HG03135 (cell line): ENCODE results near the gene PGGHG.

ENCODE experiments used
- ATAC-seq: cut with Tn5 transposase; IDR thresholded peaks from one replicate; pipeline ENCODE4 v1.9.1; 2021; ENCODE audit warnings: mild to moderate bottlenecking, moderate library complexity; ENCODE audit not compliant: unreplicated experiment

The PGGHG gene

DNA sequence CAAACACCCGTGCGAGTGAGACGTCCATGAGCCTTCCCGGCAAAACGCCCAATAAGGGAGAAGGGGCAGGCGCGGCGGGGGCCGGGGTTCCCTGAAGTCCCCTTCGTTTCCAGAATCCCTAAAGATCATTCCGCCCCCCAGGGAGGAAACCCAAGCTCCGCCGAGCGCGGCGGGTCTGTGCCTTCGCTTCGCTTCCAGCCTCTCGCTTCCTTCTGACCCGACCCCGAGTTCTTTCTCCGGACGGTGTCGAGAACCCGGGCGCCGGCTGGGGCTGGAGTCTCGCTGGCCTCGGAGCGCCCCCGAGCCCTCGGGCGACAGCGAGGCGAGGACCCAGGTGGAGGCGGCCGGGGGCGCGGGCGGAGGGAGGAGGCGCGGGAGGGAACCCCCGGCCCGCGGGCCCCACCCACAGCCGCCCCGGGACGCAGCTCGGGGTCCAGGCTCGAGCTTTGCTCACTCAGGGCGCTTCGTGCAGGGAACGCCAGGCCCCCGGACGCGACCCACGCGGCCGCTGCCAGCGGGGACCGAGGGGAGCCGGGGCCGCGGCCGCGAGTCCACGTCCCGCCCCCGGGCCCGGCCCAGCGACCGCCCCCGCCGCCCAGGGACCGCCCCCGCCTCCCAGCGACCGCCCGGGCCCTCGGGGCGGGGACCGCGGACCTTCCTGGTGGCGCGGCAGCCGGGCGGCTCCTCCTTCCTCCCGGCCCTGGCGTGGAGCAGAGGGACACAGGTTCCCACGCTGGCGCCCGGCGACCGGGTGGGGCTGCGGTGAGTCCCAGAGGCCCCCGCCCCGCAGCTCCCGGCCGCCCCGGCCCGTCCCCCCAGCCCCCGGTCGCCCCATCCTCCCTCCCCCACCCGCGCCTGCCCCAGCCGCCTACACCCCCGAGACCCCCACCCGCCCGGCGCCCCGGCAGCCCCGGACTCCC, at the start of gene PGGHG:
PGGHG (plus strand) TSS at position 649 of the 920 bp plus-strand sequence. CDS start 691 bp downstream, outside the sequence.
- no peak for ATAC-seq

DNA sequence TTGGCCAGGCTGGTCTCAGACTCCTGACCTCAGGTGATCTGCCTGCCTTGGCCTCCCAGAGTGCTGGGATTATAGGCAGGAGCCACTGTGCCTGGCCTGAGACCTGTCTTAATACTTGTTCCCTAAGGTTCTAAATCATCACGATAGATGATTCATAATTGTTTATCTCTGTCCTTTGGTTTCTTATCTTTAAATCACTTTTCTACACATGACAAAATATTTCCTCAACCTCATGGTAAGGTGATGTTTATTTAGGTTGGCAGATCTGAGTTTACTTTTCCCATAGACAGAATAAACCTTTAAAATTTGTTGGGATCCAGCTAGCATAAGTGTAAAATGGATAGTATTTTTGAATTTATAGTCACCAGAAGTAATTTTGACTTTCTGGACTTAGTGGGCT, 48.6 kb upstream of the PGGHG start:
- no peak for ATAC-seq

DNA sequence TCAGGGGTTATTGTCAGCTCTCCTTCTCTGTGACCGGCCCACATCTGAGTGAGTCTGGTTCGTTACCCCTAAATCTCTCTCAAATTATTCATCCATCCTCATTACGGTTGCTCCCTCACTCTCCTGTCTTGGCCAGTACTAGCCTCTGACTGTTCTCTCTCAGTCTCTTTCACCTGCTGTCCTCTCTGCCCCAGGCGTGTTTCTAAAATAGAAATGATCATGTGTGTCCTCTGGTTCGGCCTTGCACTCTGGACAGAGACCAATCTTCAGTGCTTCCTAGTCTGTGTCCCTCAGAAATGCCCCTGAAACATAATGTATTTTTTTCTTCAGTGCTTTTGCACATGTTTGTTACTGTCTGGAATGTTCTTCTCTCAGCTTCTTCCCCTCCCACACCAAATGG, 47.3 kb upstream of the PGGHG start:
- ATAC-seq: no peak

DNA sequence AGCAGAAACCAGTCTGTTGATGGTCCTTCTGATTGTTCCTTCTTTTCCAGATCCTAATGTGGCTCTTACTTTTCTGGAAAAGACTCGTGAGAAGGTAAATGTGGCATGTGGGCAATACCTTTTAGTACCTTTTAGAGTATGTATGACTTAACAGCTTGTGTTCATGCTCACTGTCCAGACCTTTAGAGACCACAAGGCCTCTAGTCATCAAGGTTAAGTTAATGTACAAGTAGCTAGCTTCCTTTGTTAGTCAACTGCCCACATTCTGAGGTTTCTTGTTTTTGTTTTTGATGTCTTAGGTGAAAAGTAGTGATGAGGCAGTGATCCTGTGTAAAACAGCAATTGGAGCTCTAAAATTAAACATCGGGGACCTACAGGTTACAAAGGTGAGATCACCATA, 44.5 kb upstream of the PGGHG start:
- ATAC-seq: no peak

DNA sequence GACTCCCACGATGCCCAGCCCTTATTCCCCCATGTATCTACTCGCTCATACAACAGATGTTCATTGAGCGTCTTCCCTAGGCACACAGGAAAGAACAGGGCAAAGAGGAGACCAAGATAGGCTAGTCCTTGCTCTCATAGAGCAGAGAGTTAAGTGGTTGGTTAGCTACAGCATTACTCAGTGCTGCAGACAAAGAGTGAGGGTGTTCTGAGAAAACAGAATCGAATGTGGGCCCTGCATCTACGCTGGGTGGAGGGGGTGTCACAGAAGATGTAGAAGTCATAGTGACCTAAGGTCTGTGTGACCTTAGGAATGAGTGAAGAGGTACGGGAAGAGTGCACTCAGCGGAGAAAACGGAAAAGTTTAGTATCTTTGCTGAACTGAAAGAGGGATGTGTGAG, 39.9 kb upstream of the PGGHG start:
- ATAC-seq: no peak

DNA sequence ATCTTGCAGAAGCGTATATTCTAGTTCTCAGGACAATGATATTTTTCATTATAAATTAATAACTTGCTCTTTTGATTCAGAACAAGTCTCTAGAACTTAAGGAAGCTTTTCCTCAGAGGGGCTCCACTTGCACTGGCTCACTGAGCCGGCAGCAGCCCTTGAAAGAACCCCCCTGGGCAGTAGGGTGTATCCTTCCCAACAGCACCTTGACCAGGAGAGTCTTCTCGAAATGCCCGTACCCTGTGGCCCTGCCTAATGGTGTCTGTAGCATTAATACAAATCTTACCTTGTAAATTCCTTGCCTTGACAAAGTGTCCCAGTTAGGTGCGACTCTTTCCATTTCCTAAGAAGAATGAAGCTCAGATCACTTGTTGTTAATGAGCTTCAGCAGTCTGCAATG, 38.7 kb upstream of the PGGHG start:
- ATAC-seq: no peak

DNA sequence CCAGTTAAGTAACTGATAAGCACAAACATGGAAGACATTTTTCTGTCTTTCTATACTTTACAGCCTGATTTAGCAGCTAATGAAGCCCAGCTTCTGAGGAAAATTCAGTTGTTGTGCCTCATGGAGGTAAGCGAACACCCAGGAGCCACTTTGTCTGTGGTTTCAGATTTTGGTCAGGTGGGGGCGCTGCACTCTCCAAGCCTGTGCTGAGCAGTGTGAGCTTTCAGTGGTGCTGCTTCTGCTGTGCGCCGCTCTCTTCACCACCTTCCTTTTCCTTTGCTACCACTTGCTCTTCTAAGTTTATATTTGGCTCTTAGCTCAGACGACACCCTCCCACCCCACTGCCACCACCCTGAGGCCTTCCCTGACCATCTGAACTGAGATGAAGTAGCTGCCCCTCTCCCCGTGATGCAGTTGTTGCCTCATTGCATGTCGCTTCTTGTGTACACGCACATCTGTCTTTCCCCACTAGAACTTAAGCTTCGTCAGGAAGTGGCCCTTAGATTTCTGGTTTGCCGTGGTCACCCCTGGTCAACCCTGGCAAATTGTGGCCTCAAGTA, 38.1 kb upstream of the PGGHG start:
- no peak for ATAC-seq

DNA sequence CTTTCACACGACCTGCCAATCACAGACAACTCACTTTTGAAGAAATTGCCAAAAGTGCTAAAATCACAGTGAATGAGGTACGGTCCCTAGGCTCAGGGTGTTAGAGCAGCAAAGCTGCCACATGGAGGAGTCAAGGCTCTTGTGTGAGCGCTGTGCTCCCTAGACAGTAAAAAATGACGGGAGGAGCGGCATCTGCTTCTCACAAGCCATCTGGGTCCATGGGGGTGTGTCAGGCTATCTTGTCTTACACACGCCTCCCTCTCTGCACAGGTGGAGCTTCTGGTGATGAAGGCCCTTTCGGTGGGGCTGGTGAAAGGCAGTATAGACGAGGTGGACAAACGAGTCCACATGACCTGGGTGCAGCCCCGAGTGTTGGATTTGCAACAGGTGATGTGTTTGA, 37.4 kb upstream of the PGGHG start:
- ATAC-seq: no peak

DNA sequence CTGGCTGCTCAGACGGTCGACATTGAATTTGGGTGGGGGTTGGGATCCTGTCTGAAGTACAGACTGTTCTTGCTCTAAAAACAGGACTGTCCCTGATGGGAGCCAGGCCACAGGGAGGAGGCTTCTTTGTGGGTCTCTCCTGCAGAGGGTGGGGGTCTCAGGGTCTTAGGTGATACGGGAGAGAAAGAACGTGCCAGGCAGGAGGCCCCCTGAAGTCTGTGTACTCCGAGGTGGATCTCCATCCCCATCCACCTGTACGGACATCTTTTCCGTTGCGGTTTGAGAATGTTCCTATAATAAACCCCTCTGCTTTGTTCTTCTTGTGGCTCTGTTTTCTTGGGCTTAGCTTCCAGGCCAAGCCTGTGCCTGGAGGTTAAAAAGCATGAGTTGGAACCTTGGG, 36.3 kb upstream of the PGGHG start:
- no peak for ATAC-seq

DNA sequence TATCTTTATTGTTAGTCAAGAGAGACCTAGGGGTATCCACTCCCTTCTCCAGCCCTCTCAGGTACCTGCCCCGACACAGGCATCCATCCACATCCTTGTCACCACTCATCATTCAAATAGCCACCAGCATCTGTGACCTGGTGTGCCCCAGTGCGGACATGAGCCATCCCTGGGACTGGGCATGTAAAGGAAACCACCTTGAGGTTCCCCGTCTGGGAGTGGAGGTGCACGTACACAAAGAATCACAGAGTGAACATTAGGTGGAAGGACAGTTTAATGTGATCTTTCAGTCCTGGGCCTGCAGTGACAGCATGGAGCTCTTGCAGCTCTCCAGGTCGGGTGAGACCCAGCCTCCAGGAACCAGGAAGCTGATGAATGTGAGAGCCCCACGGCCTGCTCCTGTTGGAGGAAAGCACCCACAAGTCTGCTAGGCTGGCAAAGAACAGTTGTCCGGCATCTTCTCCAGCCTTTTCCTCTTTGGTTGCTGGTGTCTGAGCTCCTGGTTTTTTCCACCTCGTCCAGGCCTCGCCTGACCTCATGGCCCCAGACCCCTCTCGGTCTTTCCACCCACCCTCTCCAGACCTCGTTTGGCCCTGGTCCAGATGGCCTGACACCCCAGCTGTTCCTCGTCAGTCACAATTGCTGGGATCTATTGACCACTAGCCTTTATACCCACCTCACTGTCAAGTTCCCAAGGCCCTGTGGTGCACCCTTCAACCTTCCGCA, 35.6 kb upstream of the PGGHG start:
- no peak for ATAC-seq

DNA sequence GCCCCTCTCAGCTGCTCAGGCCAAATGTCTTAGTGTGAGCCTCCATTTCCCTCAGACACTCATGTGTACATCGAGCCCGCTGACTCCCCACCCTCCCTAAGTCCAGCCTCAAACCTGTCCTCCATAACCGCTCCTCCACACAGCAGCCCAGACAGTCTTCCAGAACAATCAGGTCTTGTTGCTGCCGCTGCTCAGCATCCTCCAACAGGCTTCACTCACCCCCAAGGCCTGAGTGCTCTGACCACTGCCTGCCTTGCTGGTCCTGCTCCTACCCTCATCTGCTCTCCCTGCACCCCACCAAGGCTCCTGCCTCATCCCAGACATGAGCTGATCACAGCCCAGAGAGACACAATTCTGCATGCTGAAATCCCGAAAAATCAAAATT, 35.0 kb upstream of the PGGHG start:
- no peak for ATAC-seq

DNA sequence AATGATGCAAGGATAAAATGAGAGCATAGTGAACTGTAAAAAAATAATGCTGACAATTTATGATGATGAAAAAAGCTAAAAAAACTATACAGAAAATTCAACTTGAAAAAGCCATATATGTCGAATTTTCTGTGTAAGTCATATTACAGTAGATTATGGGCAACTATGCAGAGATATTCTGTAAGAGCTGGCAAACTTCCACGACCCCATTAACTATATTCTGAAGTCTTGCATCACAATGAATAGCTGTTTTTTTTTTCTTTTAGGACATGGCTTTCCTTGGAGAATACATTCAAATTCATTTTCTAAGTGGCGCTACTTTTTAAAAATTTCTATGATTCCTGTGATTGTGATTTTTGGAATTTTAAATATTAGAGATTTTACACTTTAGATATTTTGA, 33.8 kb upstream of the PGGHG start:
- no peak for ATAC-seq

DNA sequence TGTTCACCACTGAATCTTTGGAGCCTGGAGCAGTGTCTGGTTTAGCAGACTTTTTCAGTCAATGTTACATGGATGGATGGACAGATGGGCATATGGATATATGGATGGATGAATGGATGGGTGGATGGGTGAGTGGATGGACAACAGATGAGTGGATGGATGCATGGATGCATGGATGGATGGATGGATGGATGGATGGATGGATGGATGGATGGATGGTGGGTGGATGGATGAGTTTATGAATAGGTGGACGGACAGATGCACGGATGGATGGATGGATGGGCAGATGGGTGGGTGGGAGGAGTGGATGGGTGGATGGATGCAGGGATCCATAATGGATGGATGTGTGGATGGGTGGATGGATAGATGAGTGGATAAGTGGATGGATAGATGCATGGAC, 33.1 kb upstream of the PGGHG start:
- ATAC-seq: no peak

DNA sequence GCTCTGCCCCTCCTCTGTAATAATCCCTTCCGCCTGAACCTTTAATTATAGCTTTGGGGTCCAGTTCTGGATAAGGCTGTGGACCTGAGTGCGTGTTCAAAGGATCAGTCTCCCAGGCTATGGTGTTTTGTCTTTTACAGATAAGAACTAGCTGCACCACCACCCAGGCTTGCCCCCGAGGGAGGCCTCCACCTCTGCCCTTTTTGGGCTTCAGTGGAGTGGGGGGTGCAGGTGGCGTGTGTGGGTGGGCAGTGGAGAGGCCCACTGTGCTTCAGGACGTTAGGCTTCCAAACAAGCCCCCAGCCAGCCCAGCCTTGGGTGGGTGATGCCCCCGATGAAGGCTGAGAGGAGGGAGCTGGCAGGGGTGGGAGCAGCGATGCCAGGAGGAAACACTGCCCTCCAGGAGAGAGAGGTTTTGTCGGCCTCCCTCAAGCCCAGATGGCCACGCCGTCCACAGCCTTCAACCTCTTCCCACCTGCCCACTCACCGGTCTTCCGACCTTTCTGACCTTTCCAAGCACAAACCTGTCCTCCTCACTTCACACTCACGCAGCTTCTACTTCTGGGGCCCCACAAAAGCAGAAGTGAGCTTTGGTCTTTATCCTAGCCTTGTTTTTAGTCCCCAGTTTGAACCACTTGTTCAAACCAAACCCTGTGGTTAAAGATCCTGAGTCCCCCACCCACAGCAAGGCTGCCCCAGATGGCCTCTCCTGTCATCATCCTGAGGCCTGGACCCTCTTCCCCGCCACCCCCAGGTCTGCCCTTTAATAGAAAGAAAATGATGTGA, 31.8 kb upstream of the PGGHG start:
- no peak for ATAC-seq

DNA sequence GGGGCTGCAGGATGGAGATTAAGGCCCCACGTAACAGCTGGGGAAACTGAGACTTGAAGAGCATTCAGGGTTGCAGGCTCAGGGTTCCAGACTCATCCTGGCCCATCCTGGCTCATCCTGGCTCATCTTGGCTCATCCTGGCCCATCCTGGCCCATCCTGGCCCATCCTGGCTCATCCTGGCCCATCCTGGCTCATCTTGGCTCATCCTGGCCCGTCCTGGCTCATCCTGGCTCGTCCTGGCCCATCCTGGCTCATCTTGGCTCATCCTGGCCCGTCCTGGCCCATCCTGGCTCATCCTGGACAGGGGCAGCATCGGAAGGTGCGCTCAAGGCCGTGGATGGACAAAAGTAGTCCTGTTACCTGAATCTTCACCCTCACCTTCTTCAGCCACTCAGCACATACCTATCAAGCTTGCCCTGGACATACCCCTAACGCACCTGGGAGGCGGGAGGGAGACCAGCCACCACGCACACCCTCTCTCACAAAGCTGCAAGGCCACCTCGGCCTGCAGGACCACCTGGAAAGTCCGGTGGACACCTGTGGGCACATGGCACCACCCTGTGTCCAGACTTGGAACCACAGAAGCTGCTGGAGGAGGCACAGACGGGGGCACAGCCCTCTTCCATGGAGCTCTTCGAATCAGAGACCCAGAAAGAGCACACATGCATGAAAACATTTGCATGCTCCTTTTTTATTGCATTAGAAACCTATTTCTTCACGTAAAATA, 31.0 kb upstream of the PGGHG start:
- no peak for ATAC-seq

DNA sequence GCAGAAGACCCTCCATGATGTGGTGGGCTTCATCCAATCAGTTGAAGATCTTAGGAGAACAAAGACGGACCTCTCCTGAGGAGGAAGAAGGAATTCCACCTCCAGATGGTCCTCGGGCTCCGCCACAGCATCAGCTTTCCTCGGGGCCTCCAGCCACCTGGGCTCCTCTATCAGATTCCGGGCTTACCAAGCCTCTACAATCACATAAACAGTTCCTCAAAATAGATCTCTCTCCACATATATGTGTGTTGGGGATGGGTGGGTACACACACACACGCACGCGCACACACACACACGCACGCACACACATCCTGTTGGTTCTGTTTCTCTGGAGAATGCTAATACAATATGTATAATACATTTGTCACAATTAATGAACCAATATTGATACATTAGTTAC, 29.5 kb upstream of the PGGHG start:
- ATAC-seq: no peak

DNA sequence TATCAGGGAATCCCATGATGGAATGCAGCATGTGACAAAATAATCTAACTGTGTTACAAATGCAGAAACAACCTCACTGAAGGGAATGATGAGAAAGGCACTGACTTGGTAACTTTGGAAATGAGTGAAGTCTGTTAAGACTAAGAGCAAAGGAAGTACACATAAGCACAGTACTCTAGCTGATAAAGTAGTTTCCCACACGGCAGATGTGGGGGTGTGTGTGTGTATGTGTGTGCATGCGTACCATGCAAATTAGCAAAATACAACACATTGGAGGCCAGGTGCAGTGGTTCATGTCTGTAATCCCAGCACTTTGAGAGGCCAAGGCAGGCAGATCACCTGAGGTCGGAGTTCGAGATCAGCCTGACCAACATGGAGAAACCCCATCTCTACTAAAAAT, 27.3 kb upstream of the PGGHG start:
- no peak for ATAC-seq

DNA sequence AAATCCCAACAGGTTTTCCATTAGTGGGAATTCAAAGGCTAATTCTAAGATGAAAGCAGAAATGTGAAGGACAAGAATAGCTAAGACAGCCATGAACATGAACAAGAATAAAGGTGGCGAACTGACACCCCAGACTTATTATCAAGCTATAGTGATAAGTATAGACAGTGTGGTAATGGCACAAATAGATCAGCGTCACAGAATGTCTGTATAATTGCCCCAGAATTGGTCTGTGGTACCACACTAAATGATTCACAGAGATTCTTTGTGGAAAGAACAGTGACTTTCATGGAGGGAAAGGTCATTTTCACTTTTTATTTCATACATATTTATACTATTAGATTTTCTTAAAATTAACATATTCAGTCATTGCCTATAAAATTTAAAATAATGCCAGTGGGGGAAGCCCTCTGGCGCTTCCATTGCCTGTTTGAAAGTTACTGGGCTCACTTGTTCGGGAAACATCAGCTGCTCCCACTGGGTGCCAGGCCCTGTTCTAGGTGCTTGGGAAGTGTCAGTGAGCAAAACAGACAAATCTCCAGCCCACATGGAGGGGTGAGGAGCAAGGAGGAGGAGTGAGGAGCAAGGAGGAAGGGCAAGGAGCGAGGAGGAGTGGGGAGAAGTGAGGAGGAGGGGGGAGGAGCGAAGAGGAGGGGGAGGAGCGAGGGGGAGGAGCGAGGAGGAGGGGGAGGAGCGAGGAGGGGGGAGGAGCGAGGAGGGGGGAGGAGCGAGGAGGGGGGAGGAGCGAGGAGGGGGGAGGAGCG, 22.1 kb upstream of the PGGHG start:
- no peak for ATAC-seq

DNA sequence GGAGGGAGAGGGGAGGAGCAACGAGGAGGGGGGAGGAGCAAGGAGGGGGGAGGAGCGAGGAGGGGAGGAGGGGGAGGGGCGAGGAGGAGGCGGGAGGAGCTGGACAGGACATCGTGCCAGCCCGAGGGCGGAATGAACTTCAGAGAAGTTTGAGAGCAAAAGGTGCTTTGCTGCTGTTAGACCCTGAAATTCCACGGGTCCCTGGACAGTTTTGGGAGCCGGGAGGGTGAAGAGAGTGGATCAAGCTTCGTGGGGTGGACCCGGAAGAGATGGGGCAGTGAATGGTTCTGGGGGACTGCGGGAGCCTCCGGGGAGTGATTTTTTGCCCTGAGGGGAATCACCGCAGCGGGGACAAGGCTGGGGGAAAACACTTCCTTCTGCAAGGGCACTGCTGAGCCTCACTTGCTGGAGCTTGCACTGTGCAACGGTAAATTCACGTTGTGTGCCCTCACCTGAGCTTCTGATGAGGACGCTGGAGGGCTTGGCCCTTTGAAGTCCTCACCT, 21.4 kb upstream of the PGGHG start:
- no peak for ATAC-seq

DNA sequence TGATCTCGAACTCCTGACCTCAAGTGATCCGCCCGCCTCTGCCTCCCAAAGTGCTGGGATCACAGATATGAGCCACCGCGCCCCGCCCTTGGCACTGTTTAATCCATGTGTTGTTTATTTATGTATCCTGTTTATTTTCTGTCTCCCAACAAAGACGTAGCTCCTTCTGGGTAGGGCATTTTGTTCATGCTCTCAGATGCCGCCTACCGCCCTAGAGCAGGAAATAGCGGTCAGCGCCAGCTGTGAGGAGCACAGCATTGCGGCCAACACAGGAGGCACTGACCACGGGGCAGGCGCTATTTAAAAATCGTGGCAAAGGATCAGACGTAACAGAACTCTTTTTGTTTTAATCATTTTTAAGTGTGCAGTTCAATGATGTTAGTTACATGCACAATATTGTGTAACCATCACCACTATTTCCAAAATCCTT, 20.2 kb upstream of the PGGHG start:
- ATAC-seq: peak; percentile 47
